GM18507 (cell line): ENCODE measurements around the gene ARHGAP42.

Experiments used
- DNase-seq: peaks from one replicate; pipeline ENCODE4 v3.0.0; 2011; ENCODE audit warnings: low read depth; ENCODE audit not compliant: insufficient read length; ENCODE audit errors: extremely low spot score
- FAIRE-seq: peaks from 2 replicates; lab custom pipeline; 2011; peaks lifted over from hg19 to GRCh38; lab: Jason Lieb, UNC

Gene ARHGAP42

GRCh38 chr11:100752371-100753171, 65.5 kb downstream of the ARHGAP42 start:
- FAIRE-seq (no peak), DNase-seq (no peak)

DNA sequence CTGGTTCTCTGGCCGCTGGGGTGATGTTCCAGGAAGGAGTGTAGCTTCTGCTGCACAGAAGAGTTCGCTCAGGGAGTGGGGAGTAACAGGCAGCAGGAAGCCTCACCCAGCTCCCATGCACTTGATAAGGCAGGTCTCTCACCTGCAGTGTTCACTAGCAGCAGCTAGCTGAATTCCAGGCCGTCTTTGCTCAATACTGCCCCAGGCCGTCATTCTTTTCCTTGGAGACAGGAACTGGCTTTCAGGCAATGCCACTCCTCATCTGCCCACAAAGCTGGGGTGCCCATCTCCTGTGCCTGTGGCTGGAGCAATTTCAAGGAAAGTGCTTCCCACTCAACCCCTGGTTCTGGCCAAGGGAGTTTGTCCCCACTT, 66.1 kb downstream of the ARHGAP42 start:
- no peak for DNase-seq
- FAIRE-seq, result no peak

DNA sequence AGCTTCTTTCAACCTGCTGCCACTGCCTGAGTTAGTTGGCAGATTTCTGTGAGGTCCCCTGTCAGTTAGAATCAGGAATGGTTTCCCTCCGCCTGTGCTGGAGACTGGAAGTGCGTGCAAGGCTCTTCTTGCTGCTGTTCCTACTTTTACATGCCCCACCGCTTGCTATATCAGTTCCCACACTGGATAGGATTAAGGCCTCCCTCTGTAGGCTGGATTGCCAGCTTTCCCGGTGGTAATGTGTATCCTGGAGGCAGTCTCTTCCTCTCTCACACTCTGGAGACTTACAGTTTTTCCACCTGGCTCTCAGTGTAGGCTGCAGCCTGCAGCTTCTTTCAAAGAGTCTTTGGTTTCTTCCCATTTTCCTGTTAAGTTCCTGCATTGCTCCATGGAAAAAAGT, 66.5 kb downstream of the ARHGAP42 start:
- DNase-seq (no peak), FAIRE-seq (no peak)

- DNase-seq, result no peak
- no peak for FAIRE-seq
Observed at GRCh38 chr11:100756559-100756958, 69.5 kb downstream of the ARHGAP42 start.

- no peak for FAIRE-seq
Observed at GRCh38 chr11:100757646-100758045, 70.6 kb downstream of the ARHGAP42 start.

DNA sequence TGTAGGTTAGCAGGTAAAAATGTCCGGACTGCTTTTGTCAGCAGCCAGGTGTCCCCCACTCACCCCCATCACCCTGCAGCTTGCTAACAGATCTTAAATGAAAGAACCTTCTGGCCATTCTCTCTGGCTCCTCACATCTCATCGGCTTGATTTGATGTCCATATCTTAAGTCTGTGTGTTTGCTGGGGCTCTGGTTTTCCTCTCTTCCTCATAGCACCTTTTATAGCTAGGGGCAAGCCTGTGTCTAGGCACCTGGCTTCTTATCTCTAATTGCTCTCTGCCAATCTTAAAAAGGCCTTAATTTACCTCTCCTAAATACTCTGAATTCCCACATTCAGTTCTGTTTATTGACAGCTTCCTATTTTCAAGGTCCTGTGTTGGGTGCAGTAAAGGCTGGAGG, 72.0 kb downstream of the ARHGAP42 start:
- no peak for FAIRE-seq
- DNase-seq, result no peak

More at GRCh38 chr11:100757646-100758045, 70.6 kb downstream of the ARHGAP42 start:
- DNase-seq, result no peak

GRCh38 chr11:100759856-100760255, 72.8 kb downstream of the ARHGAP42 start:
- DNase-seq, result no peak
- FAIRE-seq, result no peak

DNA sequence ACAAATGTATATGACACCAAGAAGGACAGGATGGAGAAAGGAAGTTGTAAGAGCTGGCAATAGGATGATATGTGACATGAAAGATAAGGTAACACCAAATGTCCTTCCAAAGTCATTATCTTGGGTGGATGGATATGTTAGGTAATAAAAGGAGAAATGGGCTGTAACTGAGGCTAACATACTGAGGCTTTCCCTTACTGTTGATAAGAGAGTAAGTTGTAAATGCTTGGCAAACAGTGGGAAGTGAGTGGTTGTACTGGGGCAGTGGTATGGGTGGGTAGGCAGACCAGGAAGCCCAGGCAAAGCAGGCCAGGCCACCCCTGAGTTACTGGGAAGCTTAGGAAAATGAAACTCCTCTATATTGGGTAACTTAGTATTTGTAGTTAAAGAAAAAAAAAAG, 73.7 kb downstream of the ARHGAP42 start:
- FAIRE-seq, result no peak
- no peak for DNase-seq

DNA sequence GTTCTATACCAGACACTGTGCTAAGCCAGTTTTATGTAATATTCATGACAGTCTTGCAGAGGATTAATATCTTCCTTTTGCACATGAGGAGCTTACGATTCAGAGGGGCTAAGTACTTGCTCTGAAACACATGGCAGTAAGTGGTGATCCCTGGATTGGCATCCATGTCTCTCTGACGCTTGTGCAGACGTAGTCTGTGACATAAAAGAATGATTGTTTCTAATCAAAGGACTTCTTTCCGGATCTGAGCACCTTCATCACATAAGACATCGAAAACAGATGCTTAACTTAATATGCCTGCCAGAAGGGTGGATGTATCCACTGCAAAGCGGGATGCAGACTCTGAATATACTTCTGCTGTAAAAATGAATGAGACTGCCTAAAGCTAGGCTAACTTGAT, 74.8 kb downstream of the ARHGAP42 start:
- DNase-seq, result no peak
- no peak for FAIRE-seq

DNA sequence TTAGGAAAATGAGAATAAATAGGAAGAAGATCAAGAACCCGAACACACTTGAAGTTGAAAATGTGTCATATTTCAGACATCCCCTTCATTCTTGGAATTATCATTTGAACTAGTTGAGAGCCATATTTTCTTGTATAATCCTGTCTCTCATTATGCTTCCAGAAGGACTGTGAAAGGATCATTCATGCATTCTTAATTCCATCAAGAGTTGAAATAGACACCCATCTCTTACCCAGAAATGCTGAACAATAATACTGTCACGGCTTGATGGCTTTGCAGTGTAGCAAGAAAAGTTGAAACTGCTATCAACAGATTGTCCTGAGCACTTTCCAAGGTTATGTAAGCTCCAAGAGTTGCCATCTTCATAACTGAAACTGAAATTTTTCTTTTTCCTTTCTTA, 79.7 kb downstream of the ARHGAP42 start:
- DNase-seq (no peak), FAIRE-seq (no peak)

DNA sequence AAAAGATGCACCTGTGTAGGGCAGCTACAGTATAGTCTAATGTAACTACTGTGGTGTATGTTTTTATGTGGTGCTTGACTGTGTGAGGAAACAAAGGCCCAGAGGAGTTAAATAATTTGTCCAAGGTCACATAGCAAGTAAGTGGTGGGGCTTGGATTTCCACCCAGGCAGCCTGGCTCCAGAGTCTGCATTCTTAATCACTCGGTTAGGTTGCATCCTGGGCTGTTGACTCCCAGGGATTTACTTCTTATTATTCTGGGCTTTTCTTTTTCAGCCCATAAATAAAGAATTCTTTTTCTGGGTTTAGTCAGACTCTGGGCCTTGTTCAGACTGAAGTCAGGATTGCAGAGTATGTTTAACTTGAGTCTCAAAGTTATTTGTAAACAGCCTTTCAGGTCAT, 82.1 kb downstream of the ARHGAP42 start:
- FAIRE-seq (no peak), DNase-seq (no peak)

- FAIRE-seq, result no peak
- DNase-seq, result no peak
Observed at GRCh38 chr11:100769617-100770016, 82.5 kb downstream of the ARHGAP42 start.

GRCh38 chr11:100774132-100774531, 87.0 kb downstream of the ARHGAP42 start:
- DNase-seq (no peak), FAIRE-seq (no peak)

DNA sequence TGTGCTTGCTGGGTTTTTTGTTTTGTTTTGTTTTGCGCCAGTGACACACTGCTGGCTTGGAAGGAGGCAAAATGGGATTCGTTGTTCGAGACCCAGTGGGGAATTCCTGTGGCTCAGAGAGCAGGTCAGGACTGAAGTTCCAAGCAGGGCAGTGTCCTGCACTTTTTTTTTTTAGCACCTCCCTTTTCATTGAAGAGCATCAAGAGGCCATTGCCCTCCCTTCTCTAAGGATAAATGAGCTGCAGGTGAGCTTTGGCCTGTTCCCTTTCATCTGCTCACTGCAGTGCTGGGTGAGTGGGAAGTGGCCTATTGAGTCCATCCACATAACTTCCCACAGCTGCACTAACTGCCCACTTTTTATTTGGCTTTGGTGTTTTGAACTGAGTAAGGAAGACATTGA, 87.8 kb downstream of the ARHGAP42 start:
- no peak for DNase-seq
- no peak for FAIRE-seq

GRCh38 chr11:100776212-100776896, 89.3 kb downstream of the ARHGAP42 start:
- DNase-seq, result no peak
- no peak for FAIRE-seq

GRCh38 chr11:100777103-100777502, 90.0 kb downstream of the ARHGAP42 start:
- no peak for DNase-seq
- no peak for FAIRE-seq

DNA sequence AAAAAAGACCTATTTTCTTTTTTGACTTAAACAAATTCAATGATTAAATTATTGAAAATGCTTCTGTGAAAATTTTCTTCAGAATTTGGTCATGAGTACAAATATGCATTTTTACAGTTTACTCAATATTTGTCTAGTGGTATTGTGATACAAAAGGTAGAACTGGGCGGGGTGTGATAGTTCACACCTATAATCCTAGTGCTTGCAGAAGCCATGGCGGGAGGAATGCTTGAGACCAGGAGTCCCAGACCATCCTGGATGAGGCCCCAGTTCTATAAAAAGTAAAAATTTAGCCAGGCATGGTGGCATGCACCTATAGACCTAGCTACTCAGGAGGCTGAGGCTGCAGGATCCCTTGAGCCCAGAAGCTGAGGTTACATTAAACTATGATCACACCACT, 90.6 kb downstream of the ARHGAP42 start:
- FAIRE-seq (no peak), DNase-seq (no peak)

- no peak for DNase-seq
- FAIRE-seq, result no peak
Observed at GRCh38 chr11:100778166-100778785, 91.2 kb downstream of the ARHGAP42 start.

DNA sequence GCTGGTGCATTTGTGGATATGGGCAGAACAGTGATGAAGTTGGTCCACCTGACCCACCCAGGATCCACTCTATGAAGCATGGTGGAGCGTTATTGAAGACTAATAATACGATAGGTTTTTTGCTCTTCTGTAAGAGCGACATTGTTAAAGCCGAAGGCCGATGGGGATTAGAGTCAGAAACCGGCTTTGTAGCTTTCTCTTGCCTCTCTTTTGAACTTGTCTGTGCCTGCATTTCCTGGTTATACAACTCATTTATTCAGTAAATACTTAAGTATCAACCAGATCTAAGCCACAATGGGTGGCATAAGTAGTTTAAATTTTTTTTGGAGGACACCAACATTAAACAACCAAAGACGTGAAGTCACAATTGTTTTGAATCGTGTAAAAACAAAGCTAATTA, 93.4 kb downstream of the ARHGAP42 start:
- DNase-seq (no peak), FAIRE-seq (no peak)

DNA sequence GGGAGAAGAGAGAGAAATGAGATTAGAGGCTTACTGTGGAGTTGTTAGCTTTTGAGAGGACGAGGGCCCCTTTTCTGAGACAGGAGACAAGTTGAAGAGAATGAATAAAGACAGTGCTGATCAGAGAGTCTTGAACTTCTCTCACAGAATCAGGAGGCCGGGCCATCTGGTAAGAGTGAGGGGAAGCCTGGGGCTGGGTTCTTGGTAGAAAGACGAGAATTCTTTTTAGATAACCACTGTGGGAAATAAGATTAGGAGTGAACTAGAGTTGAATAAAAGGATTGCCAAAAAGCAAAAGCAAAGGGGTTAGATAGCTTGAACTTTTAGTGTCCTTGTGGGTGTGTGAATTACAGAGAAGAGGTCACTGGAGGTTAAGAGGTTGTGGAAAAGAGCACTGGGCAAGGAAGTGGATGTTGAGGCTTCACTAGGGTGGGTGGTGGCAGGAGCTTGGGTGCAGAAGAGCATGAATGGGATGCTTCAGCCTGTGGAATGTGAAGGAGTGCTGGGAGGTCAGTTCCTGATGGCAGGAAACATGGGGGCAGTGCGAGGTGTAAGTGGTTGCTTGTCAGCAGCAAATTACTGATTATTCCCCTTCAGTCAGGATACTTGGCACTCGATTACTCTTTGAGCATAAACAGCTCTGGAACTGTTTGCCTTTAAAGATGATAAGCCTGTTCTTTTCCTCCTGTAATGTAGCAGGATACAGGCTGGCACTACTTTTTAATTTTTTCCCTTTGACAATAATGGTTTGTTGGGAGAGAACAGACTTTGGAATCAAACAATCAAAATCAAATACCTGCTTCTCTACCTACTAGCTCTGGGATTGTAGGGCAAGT, 98.3 kb downstream of the ARHGAP42 start:
- DNase-seq (no peak), FAIRE-seq (no peak)
